Measurements from ENCODE around the gene GABRR2.

Gene GABRR2

GRCh38 chr6:89353118-89353556, 38.0 kb upstream of the GABRR2 start:
- no peaks in the 10 kb centered on the region for H3K27me3 ChIP-seq (ENCODE audit: insufficient read depth, low read length, poor library complexity, severe bottlenecking)
- peaks cover 2% of the 10 kb centered on the region; the same call in 1 of the 2 replicates for H3F3A ChIP-seq (ENCODE audit: low read depth)
- H3K4me1 ChIP-seq (ENCODE audit: insufficient read depth, low read length, poor library complexity, severe bottlenecking), result peaks cover 60% of the 10 kb centered on the region
- H3K9ac ChIP-seq (ENCODE audit: low read depth, low read length, poor library complexity, severe bottlenecking), result peak overlapping the region; percentile 87
- peak overlapping the region; percentile 88 for H3K4me2 ChIP-seq (ENCODE audit: low read depth, low read length, poor library complexity, severe bottlenecking)
- H3K9me2 ChIP-seq (replicated peaks; ENCODE audit: low read depth, low read length), result no peaks in the 10 kb centered on the region
- H3K36me3 ChIP-seq (ENCODE audit: insufficient read depth, low read length), result no peaks in the 10 kb centered on the region
- peak overlapping the region; percentile 93 for H3K4me3 ChIP-seq (ENCODE audit: low read length, poor library complexity, severe bottlenecking)
- TF ChIP-seq CTCF (conservative IDR thresholded peaks at IDR 0.05; ENCODE audit: low read length) (no peak), EZH2phosphoT487 (IDR thresholded peaks at IDR 0.05; ENCODE audit: borderline replicate concordance) (no peak)
- peak overlapping the region; percentile 89 for H2AFZ ChIP-seq (ENCODE audit: low read length)
- no peaks in the 10 kb centered on the region for H3K9me3 ChIP-seq (ENCODE audit: insufficient read depth, low read depth, low read length)
- H4K20me1 ChIP-seq (ENCODE audit: insufficient read depth, low read length, poor library complexity, severe bottlenecking), result peaks cover 25% of the 10 kb centered on the region
- H3K79me2 ChIP-seq (ENCODE audit: insufficient read depth, low read length), result peaks cover 63% of the 10 kb centered on the region

- peaks cover 60% of the 10 kb centered on the region for H3K4me1 ChIP-seq (ENCODE audit: insufficient read depth, low read length, poor library complexity, severe bottlenecking)
- no peaks in the 10 kb centered on the region for H3K36me3 ChIP-seq (ENCODE audit: insufficient read depth, low read length)
- TF ChIP-seq EZH2phosphoT487 (IDR thresholded peaks at IDR 0.05; ENCODE audit: borderline replicate concordance) (no peak), CTCF (conservative IDR thresholded peaks at IDR 0.05; ENCODE audit: low read length) (no peak)
- no peaks in the 10 kb centered on the region for H3K9me3 ChIP-seq (ENCODE audit: insufficient read depth, low read depth, low read length)
- peak within 1 kb of the TSS; percentile 87 for H3K9ac ChIP-seq (ENCODE audit: low read depth, low read length, poor library complexity, severe bottlenecking)
- no peaks in the 10 kb centered on the region for H3K9me2 ChIP-seq (replicated peaks; ENCODE audit: low read depth, low read length)
- H3K79me2 ChIP-seq (ENCODE audit: insufficient read depth, low read length), result peaks cover 69% of the 10 kb centered on the region
- peak within 1 kb of the TSS; percentile 93 for H3K4me3 ChIP-seq (ENCODE audit: low read length, poor library complexity, severe bottlenecking)
- H4K20me1 ChIP-seq (ENCODE audit: insufficient read depth, low read length, poor library complexity, severe bottlenecking), result peaks cover 31% of the 10 kb centered on the region
- no peaks in the 10 kb centered on the region for H3K27me3 ChIP-seq (ENCODE audit: insufficient read depth, low read length, poor library complexity, severe bottlenecking)
- peak within 1 kb of the TSS; percentile 89 for H2AFZ ChIP-seq (ENCODE audit: low read length)
- H3F3A ChIP-seq (ENCODE audit: low read depth), result peaks cover 2% of the 10 kb centered on the region; the same call in 1 of the 2 replicates
- H3K4me2 ChIP-seq (ENCODE audit: low read depth, low read length, poor library complexity, severe bottlenecking), result peak within 1 kb of the TSS; percentile 88
These were observed 37.4 kb upstream of the GABRR2 start, which contains the start of gene UBE2J1 for GRCh38 chr6:89352278-89353117. Gene UBE2J1 (minus strand): TSS chr6:89352722. CDS start chr6:89352569, 153 bp downstream.

GRCh38 chr6:89351671-89352277, 36.7 kb upstream of the GABRR2 start:
- no peaks in the 10 kb centered on the region for H3K36me3 ChIP-seq (ENCODE audit: insufficient read depth, low read length)
- H4K20me1 ChIP-seq (ENCODE audit: insufficient read depth, low read length, poor library complexity, severe bottlenecking), result peaks cover 38% of the 10 kb centered on the region
- peak overlapping the region; percentile 93 for H3K4me3 ChIP-seq (ENCODE audit: low read length, poor library complexity, severe bottlenecking)
- H3K27me3 ChIP-seq (ENCODE audit: insufficient read depth, low read length, poor library complexity, severe bottlenecking), result no peaks in the 10 kb centered on the region
- H3K9me2 ChIP-seq (replicated peaks; ENCODE audit: low read depth, low read length), result no peaks in the 10 kb centered on the region
- peaks cover 2% of the 10 kb centered on the region; the same call in 1 of the 2 replicates for H3F3A ChIP-seq (ENCODE audit: low read depth)
- H3K4me1 ChIP-seq (ENCODE audit: insufficient read depth, low read length, poor library complexity, severe bottlenecking), result peaks cover 60% of the 10 kb centered on the region
- H2AFZ ChIP-seq (ENCODE audit: low read length), result peak overlapping the region; percentile 80
- H3K9me3 ChIP-seq (ENCODE audit: insufficient read depth, low read depth, low read length), result no peaks in the 10 kb centered on the region
- TF ChIP-seq CTCF (conservative IDR thresholded peaks at IDR 0.05; ENCODE audit: low read length) (no peak), EZH2phosphoT487 (IDR thresholded peaks at IDR 0.05; ENCODE audit: borderline replicate concordance) (no peak)
- peak overlapping the region; percentile 87 for H3K9ac ChIP-seq (ENCODE audit: low read depth, low read length, poor library complexity, severe bottlenecking)
- H3K79me2 ChIP-seq (ENCODE audit: insufficient read depth, low read length), result peaks cover 76% of the 10 kb centered on the region
- H3K4me2 ChIP-seq (ENCODE audit: low read depth, low read length, poor library complexity, severe bottlenecking), result peak overlapping the region; percentile 88

All from Loucy (cell line).